A549 (cell line): ENCODE results near the gene TM4SF5. TPM values are rescaled to one million over a fixed set of nuclear protein-coding genes. Genes with fewer than 3 reads are reported as not detected.

Source experiments
- ATAC-seq, 2 experiments: fragments of 200-7000 bp in 1 of 2; fragments of >200 bp in 1 of 2; cut with Nextera tagmentation in 1 of 2; cut with Tn5 transposase in 1 of 2; 3 replicates each; pipeline versions ENCODE4 v1.8.0 to v1.9.1; 2018 to 2020; ENCODE audit warnings: mild to moderate bottlenecking in 1 of 2, moderate library complexity in 1 of 2
- CTCF ChIA-PET: fragments of 300-600 bp; sonication (Branson Sonifier 250); formaldehyde crosslinking; extraction: SDS; loops from one replicate; lab custom pipeline; 2021; ENCODE audit warnings: antibody characterized with exemption, inconsistent platforms; lab: Yijun Ruan, JAX
- POLR2A ChIA-PET: fragments of 350-600 bp; formaldehyde crosslinking; extraction: SDS; loops from one replicate; lab custom pipeline; 2021; ENCODE audit warnings: antibody characterized with exemption, inconsistent platforms; lab: Yijun Ruan, JAX
- DNase-seq, 2 experiments: peaks; one replicate each; pipeline versions ENCODE4 v3.0.0 to v3.0.0-alpha.2; 2011 to 2016; ENCODE audit warnings: low read depth in 1 of 2, low spot score in 1 of 2
- FAIRE-seq: peaks from 2 replicates; lab custom pipeline; 2011; peaks lifted over from hg19 to GRCh38; lab: Jason Lieb, UNC
- H3K27ac ChIP-seq, 2 experiments: fragments of >200 bp; sonication (Bioruptor Twin); formaldehyde crosslinking; 3 replicates each; pipeline ENCODE4 v1.5.1; 2016 to 2017
- H3K4me1 ChIP-seq: fragments of >200 bp; sonication (Bioruptor Twin); formaldehyde crosslinking; 3 replicates; pipeline ENCODE4 v1.6.1; 2016
- H3K4me2 ChIP-seq: fragments of >200 bp; sonication (Bioruptor Twin); formaldehyde crosslinking; 3 replicates; pipeline ENCODE4 v1.6.1; 2016
- H3K4me3 ChIP-seq: fragments of >200 bp; sonication (Bioruptor Twin); formaldehyde crosslinking; 3 replicates; pipeline ENCODE4 v1.5.1; 2016
- H3K9me3 ChIP-seq: fragments of >200 bp; sonication (Bioruptor Twin); formaldehyde crosslinking; 3 replicates; pipeline ENCODE4 v1.6.1; 2016
- CEBPB ChIP-seq, 2 experiments: fragments of >200 bp in 1 of 2; sonication (Bioruptor Twin) in 1 of 2; formaldehyde crosslinking in 1 of 2; IDR thresholded peaks; 2 replicates each; pipeline ENCODE4 v1.6.1; 2012 to 2016
- FOSB ChIP-seq: fragments of 250-450 bp; sonication (Bioruptor Pico); IDR thresholded peaks from 2 replicates; pipeline ENCODE4 v1.5.0; 2020; ENCODE audit warnings: mild to moderate bottlenecking, moderate library complexity
- HOXA7 ChIP-seq: fragments of 250-450 bp; sonication (Bioruptor Pico); IDR thresholded peaks from 2 replicates; pipeline ENCODE4 v1.5.0; 2020; ENCODE audit warnings: mild to moderate bottlenecking, moderate library complexity
- JUN ChIP-seq, 2 experiments: fragments of >200 bp; sonication (Bioruptor Twin); formaldehyde crosslinking; IDR thresholded peaks; 2 replicates in 1 of 2; 3 replicates in 1 of 2; pipeline ENCODE4 v1.6.1; 2016 to 2017
- KDM5A ChIP-seq: fragments of 200-600 bp; sonication (generic); IDR thresholded peaks from 2 replicates; pipeline ENCODE4 v1.6.1; 2016; ENCODE audit warnings: antibody characterized with exemption, mild to moderate bottlenecking
- PHF8 ChIP-seq: fragments of 200-600 bp; sonication (generic); IDR thresholded peaks from 2 replicates; pipeline ENCODE4 v1.6.1; 2016; ENCODE audit warnings: low read depth, mild to moderate bottlenecking, antibody characterized with exemption, moderate library complexity, borderline replicate concordance
- RAD21 ChIP-seq, 2 experiments: fragments of >200 bp in 1 of 2; sonication (Bioruptor Twin) in 1 of 2; formaldehyde crosslinking in 1 of 2; IDR thresholded peaks in 1 of 2; conservative IDR thresholded peaks in 1 of 2; 2 replicates in 1 of 2; 3 replicates in 1 of 2; pipeline ENCODE4 v1.6.1; 2012 to 2018; ENCODE audit warnings: inconsistent platforms in 1 of 2
- WGBS: methylation state at CpG from one replicate; pipeline ENCODE4 v1.1.6; 2017; ENCODE audit errors: missing lambda C conversion rate; 5-methylcytosine and 5-hydroxymethylcytosine counted together
- polyA plus RNA-seq, 4 experiments: library from polyadenylated mRNA; depleted of rRNA in 3 of 4; stranded (reverse); fragments of >200 nt; fragmentation: RNase III in 1 of 4; extraction: RNeasy Plus Mini Kit Qiagen cat#74134 plus additional on column Dnase treatment in 1 of 4; gene quantifications; 2 replicates in 3 of 4; 3 replicates in 1 of 4; pipeline ENCODE4 v1.2.3, GENCODE V29; 2011 to 2017

Gene TM4SF5
- polyA plus RNA-seq, 2 of the 4 experiments (the other 2 are of a cell fraction) = 0.68 to 0.80 TPM

- ChIA-PET CTCF (interaction anchor here (0.6 to 9.2 kb wide), 4 partner anchors 14 to 154 kb away, joined by 4 to 68 read pairs (median 10); partner anchors contain the start of genes ARRB2 and GLTPD2), POLR2A (interaction anchor here (1.1 kb wide), 1 partner anchor 24 kb away, joined by 3 read pairs; the partner anchor contains the start of gene PELP1)
- Histone ChIP-seq H3K4me1 (peaks cover 26% of the 10 kb centered on the region), H3K4me2 (peak overlapping the region; percentile 29; the same call in 2 of the 3 replicates), H3K4me3 (no peak overlapping the region), H3K9me3 (no peaks in the 10 kb centered on the region), H3K27ac (0 out of 6 replicates have a peak overlapping the region, but pooled peaks of 1 of the 2 experiments have one; percentile 6)
- TF ChIP-seq RAD21 (conservative IDR thresholded peaks at IDR 0.05 in 1 of 2, IDR thresholded peaks at IDR 0.05 in 1 of 2) (no peak), CEBPB (IDR thresholded peaks at IDR 0.05) (peak; percentile 42 to 64; a peak in 3 of 4 replicates)
- WGBS = 52% methylated on average over 3 of the region's 3 CpGs
- DNase-seq = peak in 1 of 2 experiments; percentile 53
- no peak for ATAC-seq
- FAIRE-seq = no peak
Observed at GRCh38 chr17:4728124-4728523, 43.6 kb upstream of the TM4SF5 start.

- DNase-seq = no peak
- Histone ChIP-seq H3K4me3 (no peak overlapping the region), H3K4me1 (peaks cover 17% of the 10 kb centered on the region), H3K4me2 (no peak overlapping the region), H3K27ac (no peak overlapping the region), H3K9me3 (no peaks in the 10 kb centered on the region)
- no peak for TF ChIP-seq KDM5A
- TF ChIP-seq FOSB (CRISPR knock-in tag) = no peak
- peak in 1 of 2 experiments; percentile 14; a peak in 1 of 5 replicates for TF ChIP-seq RAD21 (conservative IDR thresholded peaks at IDR 0.05 in 1 of 2, IDR thresholded peaks at IDR 0.05 in 1 of 2)
- FAIRE-seq = no peak
- ChIA-PET POLR2A (interaction anchor here (1.0 kb wide), 1 partner anchor 57 kb away, joined by 5 read pairs; no protein-coding TSS in a partner anchor), CTCF (interaction anchor here (1.3 to 10.2 kb wide), 9 partner anchors 9 to 175 kb away, joined by 3 to 115 read pairs (median 32); partner anchors contain the start of genes ARRB2, C17orf107, GLTPD2 and VMO1)
- 93% methylated on average over 6 of the region's 6 CpGs for WGBS
- ATAC-seq = no peak
Observed at GRCh38 chr17:4733073-4733531, 38.6 kb upstream of the TM4SF5 start.

DNA sequence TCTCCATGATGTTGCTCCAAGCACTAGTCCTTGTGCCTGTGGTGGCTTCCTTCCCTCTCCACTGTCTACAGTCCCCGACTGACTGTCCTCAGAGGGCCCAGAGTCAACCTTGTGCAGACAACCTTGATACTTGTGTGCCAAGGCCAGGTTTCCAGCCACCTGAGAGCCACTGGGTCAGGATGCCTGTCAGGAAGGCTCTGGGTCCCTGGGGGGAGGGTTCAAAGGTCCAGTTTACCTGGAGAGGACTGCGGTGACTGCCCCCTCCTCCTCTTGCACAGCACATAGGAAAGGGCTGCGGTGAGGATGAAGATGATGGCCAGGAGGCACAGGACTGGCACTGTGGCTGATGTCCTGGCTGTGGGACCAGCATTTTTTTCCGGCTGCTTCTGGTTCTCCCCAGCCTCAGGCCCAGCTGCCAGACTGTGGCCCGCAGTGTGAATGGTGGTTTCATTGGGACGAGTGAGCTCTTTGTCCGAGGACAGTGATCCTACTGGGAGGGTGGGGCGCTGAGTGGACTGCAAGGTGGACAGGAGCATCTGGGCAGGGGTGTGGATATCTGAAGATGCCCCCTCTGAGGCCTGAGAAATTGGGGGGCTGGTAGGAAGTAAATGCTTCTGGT, 36.7 kb upstream of the TM4SF5 start:
- POLR2A ChIA-PET = interaction anchor here (1.2 to 1.6 kb wide), 2 partner anchors 25 to 55 kb away, joined by 3 to 4 read pairs; no protein-coding TSS in a partner anchor
- TF ChIP-seq JUN (IDR thresholded peaks at IDR 0.05) (0 out of 5 replicates have a peak, but pooled peaks of 1 of the 2 experiments have one; percentile 16), PHF8 (no peak)
- CTCF ChIA-PET = interaction anchor here (1.0 to 10.2 kb wide), 10 partner anchors 13 to 174 kb away, joined by 3 to 115 read pairs (median 4); partner anchors contain the start of genes ARRB2, GLTPD2 and VMO1
- 94% methylated on average over 8 of the region's 8 CpGs for WGBS
- no peak overlapping the region for H3K4me3 ChIP-seq
- H3K4me2 ChIP-seq = no peak overlapping the region
- DNase-seq (no peak), FAIRE-seq (no peak), ATAC-seq (no peak)
- H3K4me1 ChIP-seq = peaks cover 19% of the 10 kb centered on the region
- H3K27ac ChIP-seq = no peak overlapping the region
- H3K9me3 ChIP-seq = no peaks in the 10 kb centered on the region

DNA sequence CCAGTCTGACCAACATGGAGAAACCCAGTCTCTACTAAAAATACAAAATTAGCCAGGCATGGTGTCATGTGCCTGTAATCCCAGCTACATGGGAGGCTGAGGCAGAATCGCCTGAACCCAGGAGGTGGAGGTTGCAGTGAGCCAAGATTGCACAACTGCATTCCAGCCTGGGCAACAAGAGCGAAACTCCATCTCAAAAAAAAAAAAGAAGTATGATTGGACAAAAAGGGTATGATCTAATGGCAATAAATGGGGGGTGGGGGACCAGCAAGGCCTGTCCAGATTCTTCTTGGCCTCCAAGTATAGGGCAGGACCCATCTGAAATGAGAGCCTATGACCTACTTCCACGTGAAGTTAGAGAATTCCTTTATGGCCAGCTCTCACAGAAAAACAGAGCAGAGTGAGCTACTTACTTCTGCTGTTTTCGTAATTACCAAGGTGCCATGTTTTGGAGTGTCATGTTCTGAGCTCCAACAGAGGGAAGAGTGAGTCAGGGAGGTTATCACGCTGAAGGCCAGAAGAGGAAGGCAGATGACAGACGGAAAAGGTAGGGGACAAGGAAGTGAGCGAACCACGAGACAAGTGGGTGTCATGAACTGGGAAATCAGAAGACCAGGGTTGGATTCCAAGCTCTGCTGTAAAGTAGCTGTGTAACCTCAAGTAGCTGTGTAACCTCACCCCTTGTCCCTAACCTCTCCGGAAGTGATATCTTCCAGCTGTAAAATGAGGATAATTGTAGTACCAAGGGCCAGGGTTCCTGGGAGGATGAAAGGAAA, 35.6 kb upstream of the TM4SF5 start:
- Histone ChIP-seq H3K4me1 (peaks cover 15% of the 10 kb centered on the region), H3K9me3 (no peaks in the 10 kb centered on the region), H3K4me3 (no peak overlapping the region), H3K4me2 (no peak overlapping the region), H3K27ac (no peak overlapping the region)
- ATAC-seq = no peak
- 83% methylated on average over 9 of the region's 9 CpGs for WGBS
- CTCF ChIA-PET = interaction anchor here (1.0 to 10.2 kb wide), 13 partner anchors 20 to 327 kb away, joined by 3 to 115 read pairs (median 4); partner anchors contain the start of genes ARRB2, GLTPD2 and VMO1
- TF ChIP-seq CEBPB (IDR thresholded peaks at IDR 0.05) = peak in 1 of 2 experiments; percentile 54; a peak in 2 of 4 replicates
- TF ChIP-seq HOXA7 = no peak
- TF ChIP-seq, all 56 proteins: peak for 1
- POLR2A ChIA-PET = interaction anchor here (1.1 to 1.2 kb wide), 3 partner anchors 32 to 204 kb away, joined by 3 to 5 read pairs (median 5); partner anchors contain the start of genes PELP1, RNF167 and SLC25A11
- DNase-seq (no peak), FAIRE-seq (no peak)
